Left forelimb (tissue), 1 donor: ENCODE results near the gene CLASP2.
"Not testable (repeated sequence)": the region's sequence is repeated elsewhere in the genome, so short reads cannot be mapped to it uniquely, and the experiment has no call there.

Experiments used
- DNase-seq: peaks from one replicate; pipeline ENCODE4 v3.0.0-alpha.2; 2018; ENCODE audit warnings: low spot score

CLASP2 gene

DNA sequence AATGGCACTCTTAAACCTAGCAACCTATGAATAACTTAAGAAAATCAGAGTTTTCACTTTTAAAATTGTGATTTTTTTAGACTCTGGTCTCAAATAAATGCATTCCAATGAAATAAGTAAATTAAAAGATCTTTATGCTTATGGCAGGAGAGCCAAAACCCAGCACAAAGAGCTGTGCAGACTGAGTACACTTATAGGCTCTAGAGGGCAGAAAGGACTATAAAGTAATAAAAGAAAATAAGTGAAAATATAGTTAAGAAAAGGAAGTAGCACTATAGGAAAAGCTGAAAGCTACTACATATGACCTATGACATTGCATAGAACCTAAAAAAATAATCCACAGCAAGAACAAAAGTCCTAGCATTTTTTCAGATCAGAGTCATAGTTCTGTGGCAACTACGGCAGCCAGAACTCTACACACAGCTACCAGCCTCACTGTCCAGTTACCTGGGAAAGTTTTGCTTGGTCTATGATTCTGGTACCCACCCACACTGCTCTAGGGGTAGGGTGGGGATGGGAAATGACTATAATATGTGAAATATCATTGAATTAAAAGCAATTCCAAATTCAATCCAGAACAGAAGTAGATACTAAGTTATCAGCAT, 30.5 kb downstream of the CLASP2 start:
- no peak for DNase-seq

DNA sequence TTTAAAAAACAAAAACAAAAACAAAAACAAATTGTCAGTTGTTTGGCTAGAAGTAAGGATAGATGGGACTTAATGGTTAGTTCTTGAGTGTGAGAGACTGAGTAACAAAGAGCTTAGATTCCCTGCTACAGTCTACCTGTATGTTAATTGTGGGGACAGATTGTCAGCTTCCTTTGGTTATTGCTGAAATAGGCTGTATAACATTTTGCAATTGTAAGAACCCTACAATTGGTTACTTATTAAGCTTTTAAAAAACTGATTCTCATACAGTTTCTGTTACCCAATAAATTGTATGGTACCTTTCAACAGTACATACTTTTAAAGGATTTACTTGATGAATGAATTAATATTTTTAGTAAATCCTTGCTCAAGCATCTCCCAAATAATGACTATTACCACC, 35.3 kb downstream of the CLASP2 start:
- no peak for DNase-seq

DNA sequence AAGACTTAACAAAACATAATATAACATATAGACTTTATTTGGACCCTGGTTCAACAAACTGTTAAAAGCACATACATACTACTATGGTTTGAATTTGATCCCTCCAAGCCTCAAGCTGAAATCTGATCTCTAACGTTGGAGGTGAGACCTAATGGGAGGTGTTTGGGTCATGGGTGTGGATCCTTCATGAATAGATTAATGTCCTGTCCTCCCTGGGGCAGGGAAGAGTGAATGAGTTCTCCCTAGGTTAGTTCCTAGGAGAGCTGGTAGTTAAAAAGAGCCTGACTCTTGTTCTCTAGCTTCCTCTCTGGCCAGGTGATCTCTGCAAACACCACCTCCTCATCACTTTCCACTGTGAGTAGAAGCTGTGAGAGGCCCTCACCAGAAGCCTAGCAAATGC, 36.4 kb downstream of the CLASP2 start:
- no peak for DNase-seq

DNA sequence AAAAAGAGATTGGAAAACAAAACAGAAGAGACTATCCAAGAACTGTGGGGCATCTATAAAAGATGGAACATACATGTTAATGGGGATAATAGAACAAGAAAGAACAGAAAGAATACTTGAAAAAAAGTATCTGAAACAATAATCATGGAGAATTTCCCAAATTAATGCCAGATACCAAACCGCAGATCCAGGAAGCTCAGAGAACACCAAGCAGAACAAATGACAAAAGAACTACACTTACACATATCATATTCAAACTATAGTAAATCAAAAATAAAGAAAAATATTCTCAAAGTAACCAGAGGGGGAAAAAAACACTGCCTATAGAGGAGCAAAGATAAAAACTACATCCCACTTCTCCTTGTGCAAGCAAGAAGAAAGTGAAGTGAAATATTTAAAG, 40.0 kb downstream of the CLASP2 start:
- no peak for DNase-seq

DNA sequence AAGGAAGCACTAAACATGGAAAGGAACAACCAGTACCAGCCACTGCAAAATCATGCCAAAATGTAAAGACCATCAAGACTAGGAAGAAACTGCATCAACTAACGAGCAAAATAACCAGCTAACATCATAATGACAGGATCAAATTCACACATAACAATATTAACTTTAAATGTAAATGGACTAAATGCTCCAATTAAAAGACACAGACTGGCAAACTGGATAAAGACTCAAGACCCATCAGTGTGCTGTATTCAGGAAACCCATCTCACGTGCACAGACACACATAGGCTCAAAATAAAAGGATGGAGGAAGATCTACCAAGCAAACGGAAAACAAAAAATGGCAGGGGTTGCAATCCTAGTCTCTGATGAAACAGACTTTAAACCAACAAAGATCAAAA, 44.6 kb downstream of the CLASP2 start:
- not testable (repeated sequence) for DNase-seq

DNA sequence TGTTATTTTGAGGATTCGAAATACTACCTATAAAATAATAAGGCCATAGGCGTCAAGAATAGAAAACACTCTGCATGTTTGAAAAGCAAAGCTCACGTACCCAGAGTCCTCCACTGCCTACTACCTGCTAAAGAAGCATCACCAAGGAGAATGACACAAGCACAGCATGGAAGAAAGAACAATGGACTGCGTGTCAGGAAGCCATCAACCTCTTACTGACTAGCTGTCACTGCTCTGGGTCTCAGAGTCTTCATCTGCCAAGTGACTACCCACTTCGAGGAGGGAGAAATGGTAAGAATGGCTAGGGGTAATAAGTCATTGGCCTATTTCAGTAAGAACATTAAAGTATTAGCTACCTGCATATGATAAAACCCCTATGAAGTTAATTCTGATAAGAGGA, 49.4 kb downstream of the CLASP2 start:
- no peak for DNase-seq

DNA sequence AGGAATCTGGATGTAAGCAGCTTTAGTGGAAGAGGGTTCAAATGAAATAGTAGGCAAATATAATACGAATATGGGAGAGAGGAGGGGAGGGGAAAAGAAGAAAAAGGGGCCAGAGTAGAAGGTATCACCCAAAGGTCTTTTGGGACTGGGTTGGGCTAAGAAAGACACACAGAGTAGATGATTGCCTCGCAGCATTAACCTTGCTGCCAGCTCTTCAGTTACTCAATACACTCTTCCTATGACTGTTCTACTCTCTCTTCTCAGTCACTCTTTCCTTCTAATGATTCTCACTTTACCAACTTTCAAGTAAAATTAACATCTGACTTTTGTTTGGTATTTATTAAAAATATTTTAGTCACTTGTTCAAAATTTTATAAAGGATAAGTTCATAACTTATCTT, 52.8 kb downstream of the CLASP2 start:
- no peak for DNase-seq

DNA sequence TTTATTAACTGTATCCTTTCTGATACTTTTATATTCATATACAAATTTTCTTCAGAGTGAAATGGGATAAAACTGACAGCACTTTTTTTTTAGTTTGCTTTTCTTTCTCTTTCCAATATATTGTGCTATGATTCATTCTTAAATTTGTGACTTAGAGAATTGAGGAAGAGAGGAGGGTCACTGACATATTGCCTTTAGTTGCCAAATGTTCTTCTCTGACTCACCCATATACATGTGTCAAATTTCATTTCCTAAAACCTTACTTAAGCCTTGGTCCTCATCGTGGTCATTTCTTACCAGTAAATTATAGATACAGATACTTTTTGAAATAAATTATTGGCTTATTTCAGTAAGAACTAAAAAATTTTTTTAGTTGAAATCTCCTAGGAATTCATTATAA, 53.9 kb downstream of the CLASP2 start:
- no peak for DNase-seq

DNA sequence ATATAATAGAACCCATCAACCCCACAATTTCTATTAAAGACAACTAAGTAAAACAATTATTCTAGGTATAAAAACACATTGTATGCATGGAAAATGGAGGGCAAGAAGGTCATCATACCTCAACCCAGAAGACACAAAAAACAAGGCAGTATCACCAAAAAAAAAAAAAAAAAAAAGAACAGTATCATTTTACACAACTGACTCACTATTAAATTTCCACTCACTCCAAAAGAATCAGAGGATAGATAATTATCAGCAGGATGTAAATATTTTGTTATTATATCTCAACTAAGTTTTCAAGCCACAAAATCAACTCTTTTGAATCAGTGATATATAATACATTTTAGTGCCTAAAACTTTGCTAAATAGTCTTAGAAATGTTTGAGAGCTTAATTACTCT, 55.0 kb downstream of the CLASP2 start:
- DNase-seq = no peak

DNA sequence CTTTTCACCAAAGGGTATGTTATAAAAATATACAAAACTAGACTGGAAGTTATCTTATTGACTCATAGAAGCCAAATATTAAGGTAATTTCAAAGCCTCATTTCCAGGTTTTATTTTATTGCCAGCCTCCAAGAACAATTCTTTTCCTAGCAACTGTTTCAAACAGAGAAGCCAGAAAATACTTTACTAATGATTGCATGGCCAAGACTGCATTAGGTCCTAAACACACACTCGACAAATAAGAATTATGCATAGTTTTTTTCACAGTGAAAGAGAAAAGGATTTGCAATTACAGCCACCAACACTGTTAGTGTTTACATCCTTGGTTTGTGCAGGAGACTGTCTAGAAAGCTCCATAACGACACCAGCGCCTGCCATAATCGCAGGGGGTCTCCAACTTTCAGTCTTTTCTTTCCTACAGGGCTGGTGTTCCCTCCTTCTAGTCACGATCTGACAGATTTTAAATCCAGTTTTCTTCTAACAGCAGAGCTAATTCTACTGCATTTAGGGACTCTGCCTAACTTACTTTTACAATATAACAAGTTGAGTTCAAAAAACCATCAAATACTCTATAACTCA, 58.1 kb downstream of the CLASP2 start:
- DNase-seq = no peak

DNA sequence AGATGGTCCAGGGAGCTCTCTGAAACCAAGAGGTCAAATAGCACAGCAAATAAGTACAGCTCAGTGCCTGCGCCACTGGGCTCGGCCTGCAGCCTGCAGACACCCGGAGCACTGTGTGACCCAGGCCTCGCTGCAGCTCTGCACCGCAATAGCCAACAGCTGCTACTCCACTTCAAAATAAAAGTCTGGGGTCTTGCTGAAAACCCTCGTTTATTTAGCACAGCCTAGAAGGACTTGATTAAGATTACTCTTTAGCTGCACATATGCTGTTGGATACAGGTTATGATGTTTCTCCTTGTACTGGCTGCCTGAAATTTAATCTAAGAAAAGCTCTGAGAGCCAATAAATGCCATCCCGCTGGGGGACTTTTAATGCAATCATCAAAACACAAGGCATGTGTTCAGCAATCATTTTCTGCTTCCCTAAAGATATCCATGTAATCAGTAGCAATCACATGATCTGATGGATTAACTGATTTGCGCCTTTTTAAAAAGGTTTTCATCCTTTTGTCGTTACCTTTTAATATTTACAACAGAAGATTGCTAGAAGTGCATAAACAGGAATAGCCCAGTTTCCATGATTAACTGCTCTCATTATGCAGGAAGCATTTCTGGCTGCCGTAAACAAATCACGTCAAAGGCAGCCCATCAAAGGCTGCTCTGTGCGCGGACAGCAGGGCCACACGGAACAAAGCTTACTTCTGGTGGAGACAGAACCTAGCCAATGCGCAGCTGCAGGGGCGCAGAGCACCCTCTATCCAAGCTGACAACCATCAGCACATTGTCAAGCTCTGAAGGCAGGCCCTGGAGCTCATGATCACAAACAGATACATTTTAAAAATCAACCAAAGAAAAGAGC, 58.8 kb downstream of the CLASP2 start:
- peak; percentile 74 for DNase-seq

DNA sequence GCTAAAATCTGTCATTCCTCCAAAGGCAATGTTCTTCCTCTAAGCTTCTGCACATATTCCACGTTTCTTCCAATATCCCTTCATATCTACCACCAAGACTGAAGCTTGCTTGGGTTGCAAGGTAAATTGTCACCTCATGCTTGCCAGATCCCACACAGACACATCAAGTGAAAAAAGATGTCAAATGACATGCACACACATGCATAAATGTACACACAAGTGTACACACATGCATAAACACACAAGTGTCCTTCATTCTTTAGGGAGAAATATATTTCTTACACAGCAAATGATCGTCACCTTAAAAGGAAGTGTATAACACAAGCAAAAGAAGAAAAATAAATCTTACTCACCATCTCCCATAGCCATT, 59.4 kb downstream of the CLASP2 start:
- no peak for DNase-seq

DNA sequence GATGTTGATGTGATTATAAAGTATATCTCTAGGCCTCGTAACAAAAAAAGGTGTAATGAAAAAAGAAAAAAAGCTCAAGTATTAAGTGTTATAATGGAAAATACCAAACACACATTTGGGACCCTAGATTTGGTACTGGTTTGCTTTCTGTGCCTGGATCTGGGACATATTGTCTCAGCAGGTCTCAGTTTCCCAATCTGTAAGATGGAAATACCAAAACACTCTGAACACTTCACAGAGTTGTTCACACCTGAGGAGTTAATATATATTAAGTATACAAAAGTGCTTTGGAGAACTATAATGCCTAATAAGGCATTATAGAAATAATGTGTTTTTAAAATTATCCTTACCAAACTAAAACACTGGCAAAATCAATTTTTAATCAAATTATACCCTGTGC, 60.0 kb downstream of the CLASP2 start:
- no peak for DNase-seq

DNA sequence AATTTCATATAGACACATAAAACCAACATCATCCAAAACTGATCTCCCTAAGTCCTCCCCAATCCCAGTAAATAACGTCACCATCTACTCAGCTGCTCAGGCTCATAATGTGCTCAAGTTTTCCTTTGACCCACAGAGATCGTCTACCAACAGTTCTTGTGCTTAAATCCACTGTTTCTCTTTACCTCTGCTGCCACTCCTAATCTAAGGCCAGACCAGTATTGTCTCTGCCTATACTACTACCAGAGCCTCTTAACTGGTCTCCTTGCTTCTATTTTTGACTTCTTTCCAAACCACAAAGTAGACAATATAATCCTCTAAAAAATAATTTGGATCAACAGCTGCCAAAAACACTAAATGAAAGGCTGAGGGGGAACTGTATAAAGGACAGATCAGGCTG, 65.3 kb downstream of the CLASP2 start:
- DNase-seq = no peak

DNA sequence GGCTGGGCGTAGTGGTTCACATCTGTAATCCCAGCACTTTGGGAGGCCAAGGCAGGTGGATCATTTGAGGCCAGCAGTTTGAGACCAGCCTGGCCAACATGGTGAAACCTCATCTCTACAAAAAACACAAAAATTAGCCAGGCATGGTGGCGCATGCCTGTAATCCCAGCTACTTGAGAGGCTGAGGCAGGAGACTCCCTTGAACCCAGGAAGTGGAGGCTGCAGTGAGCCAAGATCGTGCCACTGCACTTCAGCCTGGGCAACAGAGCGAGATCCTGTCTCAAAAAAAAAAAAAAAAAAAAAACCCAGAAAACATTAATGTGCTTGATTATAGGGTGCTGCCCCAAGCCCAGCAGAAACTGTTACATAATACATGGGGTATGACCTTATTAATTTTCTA, 67.0 kb downstream of the CLASP2 start:
- not testable (repeated sequence) for DNase-seq

DNA sequence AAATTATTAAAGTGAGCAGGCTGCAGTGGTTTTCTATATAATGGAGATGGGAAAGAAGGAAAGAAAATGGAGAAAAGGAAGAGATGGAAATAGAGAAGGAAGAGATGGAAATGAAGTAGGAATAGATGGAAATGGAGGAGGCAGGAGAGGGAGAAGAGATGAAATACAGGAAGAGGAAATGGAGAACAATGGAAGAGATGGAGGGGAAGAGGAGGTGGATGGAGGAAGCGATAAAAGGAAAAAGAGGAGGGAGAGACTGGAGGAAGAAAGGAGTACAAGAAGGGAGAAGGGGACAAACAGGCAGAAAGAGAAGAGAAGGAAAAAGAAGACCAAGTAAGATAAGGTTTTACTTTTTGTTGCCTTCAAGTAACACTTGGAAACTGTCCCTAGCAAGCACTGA, 67.6 kb downstream of the CLASP2 start:
- DNase-seq = no peak

DNA sequence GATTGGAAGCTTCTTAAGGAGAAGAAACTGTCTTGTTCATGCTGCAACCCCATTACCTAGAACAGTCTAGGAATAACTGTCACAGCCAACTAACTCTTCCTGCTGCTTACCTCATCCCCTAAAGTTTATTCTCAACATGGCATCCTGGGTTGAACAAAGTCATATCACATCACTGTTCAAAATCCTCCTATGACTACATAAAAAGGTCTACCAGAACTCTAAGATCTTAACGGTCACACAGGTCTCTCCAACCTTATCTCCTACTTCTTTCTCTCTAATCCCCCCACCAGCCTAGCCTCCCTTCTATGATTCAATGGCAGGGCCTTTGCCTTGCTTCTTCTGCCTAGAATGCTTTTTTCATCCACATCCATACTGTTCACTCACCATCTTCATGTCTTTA, 69.3 kb downstream of the CLASP2 start:
- DNase-seq = no peak

DNA sequence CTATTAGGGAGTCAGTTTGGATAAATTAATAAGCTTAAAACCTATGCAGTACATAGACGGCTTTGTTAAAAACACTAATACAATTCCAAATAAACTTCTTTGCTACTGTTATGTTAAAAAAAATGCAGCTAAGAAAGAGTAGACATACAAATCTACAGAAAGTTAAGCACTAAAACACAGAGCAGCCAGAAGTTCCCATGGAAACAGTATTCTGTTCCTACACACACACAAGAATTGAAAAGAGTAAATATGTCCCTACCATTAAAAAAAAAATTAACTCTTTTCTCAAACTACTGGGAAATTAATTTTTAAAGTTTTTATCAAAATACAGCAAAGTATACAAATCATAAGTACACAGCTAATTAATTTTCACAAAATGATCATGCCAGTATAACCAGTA, 71.6 kb downstream of the CLASP2 start:
- DNase-seq = no peak

DNA sequence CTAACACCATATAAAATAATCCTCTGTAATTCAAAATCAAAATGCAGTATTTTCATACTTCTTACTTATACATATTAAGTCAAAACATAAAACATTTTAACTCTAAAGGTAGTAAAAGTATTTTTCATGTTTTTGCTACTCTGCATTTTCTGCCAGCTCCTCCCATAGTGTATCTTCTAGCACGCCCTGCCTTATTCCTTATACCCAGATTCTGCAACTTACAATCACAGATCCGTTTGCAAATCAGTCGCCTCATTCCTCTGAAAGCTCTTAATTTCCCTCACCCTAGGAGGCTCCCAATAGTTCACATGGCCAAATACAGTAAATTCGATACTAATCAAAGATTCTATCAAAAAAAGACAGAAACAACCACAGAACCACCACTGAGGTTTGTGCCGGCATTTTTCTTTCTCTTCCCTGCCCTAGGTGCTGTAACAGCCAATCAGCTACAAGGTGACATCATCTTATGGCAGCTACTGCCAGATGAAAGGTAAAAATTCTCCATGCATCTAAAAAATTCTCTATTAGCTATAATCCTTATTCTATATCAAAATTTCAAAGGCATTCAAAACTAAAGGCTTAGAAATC, 72.9 kb downstream of the CLASP2 start:
- DNase-seq = no peak

DNA sequence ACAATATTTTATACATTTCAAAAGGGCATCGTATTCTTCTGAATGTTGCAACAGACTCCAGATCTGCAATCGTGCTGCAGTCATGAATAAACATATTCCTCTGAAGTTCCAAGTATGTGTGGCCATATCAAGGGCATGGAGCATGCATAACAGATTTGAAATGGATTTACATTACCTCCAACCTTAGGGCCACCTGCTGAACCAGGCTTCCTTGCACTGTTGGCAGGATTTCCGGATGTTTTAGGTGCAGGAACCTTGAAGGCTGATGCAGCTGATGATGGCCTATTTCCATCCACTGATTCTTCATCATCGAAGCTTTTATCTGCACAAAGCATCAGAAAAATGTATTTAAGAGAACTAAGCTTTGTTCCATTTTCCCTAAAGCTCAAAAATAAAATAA, 73.5 kb downstream of the CLASP2 start:
- DNase-seq = no peak

DNA sequence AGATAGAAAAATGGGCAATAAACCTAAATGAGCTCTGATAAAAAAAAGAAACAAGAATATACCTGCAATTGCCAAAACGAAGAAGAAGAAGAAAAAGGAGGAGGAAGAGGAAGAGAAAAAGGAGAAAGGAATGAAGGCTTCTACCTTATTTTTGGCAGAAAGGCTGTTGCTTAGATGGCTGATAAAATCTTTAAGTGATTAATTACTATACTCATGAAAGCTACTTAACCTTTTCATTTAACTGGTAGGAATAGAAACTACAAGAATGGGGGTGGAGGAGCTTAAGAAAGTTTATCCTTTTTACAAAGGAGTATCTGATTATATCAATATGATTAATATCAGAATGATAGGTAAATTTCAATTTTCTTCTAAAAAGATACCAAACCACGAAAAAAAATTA, 75.2 kb downstream of the CLASP2 start:
- DNase-seq = no peak

DNA sequence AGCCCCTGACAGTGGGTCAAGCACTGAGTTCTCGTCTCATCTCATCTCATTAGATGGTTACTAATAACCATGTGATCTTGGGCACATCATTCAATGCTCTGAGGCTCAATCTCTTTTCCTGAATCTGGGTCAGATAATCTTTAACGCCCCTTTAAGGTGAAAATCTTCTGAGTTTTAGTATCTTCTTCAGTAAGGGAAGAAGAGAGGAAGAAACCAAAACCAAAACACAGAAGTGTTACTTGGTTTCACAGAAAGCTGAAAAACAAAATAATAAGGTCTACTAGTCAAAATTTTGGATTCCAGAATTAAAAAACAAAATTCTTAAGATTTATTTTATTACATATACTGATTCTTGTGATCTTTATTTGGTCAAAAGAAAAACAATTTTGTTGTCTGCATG, 78.2 kb downstream of the CLASP2 start:
- DNase-seq = no peak

DNA sequence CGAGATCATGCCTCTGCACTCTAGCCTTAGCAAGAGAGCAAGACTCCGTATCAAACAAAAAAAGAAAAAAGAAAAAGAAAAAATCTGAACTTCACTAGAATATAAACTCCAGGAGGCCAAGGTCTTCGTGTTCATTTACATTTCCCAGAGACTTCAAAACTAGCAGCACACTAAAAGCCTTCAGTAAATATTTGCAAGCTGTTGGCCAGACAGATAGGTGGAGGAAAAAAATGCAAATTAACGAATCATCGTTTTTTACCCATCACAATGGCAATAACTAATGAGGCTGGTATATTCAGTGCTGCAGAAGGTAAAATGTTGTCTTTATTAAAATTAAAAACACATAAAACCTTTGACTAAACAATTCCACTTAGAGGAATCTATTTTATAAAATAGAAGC, 80.6 kb downstream of the CLASP2 start:
- DNase-seq = no peak
